AG10803 (cell line): ENCODE data around the gene RNF121.

Source experiments
- DNase-seq: peaks from one replicate; pipeline ENCODE4 v3.0.0; 2010; ENCODE audit warnings: low read depth
- H3K4me3 ChIP-seq: 2 replicates; pipeline ENCODE4 v1.5.1; 2011; ENCODE audit warnings: mild to moderate bottlenecking, low read length, control low read depth
- TF ChIP-seq, protein P1 (sequence below): conservative IDR thresholded peaks from 2 replicates; pipeline ENCODE4 v1.5.1; 2011; ENCODE audit warnings: mild to moderate bottlenecking, low read length, control low read depth, inconsistent platforms

The RNF121 gene

DNA sequence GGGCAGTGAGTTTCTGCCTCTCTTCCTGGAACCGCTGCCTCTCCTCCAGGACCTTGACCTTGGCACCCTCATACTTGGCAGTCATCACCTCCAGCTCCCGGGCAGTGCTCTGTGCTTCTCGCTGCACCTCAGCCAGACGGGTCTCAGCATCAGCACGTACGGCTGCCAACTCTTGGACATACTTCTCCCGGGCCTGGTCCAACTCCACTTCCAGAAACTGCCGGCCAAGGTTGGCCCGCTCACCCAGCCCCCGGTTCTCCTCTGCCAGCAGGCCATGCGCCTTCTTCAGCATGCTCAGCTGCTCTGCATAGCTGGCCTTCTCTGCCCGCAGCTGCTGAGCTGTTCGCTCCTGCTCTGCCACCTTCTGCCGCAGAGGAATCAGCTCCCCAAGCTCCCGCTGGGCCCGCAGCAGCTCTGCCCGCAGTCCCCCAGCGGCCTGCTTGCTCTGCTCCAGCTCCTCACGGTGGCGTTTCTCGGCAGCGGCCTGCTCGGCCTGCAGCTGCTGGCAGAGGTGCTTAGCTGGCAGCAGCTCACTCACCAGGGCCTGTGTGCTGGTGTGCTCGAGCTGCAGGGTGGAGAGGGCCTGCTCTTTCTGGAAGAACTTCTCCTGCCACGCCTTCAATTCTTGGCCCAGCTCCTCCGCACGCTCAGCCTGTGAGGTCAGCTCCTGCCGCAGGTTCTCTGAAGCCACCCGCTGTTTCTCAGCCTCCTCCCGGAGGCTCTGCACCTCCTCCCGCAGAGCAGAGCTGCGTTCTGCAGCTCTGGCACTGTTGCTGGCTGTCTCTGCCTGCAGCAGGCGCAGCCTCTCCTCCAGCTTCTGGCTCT is 84.3 kb downstream of the RNF121 start:
- DNase-seq, result peak; percentile 92
- H3K4me3 ChIP-seq, result no peak overlapping the region
- TF ChIP-seq, protein P1, sequence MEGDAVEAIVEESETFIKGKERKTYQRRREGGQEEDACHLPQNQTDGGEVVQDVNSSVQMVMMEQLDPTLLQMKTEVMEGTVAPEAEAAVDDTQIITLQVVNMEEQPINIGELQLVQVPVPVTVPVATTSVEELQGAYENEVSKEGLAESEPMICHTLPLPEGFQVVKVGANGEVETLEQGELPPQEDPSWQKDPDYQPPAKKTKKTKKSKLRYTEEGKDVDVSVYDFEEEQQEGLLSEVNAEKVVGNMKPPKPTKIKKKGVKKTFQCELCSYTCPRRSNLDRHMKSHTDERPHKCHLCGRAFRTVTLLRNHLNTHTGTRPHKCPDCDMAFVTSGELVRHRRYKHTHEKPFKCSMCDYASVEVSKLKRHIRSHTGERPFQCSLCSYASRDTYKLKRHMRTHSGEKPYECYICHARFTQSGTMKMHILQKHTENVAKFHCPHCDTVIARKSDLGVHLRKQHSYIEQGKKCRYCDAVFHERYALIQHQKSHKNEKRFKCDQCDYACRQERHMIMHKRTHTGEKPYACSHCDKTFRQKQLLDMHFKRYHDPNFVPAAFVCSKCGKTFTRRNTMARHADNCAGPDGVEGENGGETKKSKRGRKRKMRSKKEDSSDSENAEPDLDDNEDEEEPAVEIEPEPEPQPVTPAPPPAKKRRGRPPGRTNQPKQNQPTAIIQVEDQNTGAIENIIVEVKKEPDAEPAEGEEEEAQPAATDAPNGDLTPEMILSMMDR, result peak; percentile 28; the same call in 1 of the 2 replicates

DNA sequence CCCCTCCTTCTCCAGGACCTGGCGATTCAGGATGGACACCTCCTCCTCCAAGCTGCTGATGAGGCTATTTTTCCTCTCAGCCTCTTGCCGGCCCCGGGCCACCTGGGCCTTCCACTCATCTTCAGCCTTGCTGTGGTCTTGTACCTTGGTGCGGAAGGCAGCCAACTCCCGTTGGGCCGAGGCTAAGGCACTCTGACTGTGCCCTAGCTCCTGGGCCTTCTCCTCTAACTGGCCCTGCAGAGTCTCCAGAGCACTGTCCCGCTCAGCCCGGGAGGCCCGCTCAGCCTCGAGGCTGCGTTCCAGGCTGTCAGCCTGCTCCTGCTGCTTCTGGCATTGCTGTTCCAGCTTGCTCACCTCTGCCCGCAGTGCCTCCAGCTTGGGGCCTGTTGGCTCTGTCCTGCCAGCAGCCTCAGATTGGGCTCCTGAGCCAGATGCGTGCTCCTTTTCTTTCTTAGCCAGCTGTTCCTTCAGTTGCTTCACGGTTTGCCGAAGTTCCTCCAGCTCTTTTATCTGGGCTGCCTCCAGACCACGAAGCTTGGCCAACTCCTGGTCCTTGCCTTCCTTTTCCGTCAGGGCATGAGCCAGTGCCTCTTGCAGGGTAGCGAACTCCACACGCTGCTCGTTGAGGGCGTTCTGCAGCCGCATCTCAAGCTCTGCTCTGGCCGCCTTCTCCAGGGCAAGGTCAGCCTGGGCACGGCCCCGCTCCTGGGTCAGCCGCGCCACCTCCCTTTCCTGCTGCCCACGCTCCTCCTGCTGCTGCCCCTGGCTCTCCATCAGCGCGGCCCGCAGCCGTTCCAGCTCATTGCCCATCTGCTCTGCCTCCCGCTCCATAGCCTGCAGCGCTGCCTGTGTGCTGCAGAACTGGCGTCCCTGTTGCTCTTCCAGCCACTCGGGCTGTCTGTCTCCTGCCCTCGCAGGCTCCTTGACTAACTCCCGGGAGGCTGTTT is 85.2 kb downstream of the RNF121 start:
- TF ChIP-seq, protein P1, result no peak
- no peak overlapping the region for H3K4me3 ChIP-seq
- peak; percentile 73 for DNase-seq

DNA sequence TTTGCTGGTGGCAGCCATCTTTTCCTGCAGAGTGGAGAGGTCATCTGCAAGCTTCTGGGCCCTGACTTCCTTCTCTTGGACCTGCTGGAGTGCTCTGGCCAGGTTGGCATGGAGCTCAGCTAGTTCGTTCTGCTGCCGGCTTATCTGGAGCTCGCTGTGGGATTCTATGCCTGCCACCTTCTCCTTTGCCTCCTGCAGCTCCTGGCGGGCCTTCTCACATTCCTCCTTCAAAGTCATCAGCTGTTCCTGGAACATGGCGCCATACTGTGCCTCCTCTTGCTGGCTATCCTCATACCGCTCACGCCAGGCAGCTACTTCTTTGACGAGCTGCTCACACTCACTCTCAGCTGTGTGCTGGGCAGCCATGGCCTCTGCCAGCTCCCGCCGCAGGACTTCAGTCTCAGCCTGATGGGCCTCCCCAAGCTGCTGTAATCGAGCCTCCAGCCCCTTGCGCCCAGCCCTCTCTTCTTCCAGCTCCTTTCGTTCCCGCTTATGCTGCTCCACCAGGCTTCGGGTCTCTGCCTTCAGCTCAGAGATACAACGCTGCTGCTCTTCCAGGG is 86.0 kb downstream of the RNF121 start:
- no peak for DNase-seq
- TF ChIP-seq, protein P1, result no peak

DNA sequence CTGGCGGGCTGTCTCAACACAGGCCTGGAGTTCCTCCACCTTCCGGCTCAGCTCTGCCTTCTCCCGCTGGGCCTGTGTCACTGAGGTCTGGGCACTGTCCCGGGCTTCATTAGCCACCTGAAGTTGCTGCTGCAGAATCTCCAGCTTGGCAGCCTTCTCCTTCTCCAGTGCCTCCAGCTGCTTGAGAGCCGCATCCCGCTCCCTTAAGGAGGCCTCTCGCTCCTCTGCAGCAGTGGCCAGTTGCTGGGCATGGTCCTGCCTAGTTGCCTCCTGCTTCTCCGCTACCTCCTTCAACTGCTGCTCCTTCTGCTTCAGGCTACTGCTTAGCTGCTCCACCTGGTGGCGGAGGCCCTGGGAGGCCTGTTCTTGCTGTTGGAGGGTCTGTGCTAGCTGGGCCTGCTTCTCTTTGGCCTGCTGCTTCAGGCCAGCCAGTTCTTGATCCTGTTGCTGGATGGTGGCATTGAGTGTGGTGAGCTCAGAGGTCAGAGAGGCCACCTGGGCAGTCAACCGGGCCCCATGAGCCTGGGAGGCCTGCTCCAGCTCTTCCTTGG is 86.7 kb downstream of the RNF121 start:
- H3K4me3 ChIP-seq, result no peak overlapping the region
- DNase-seq, result no peak
- TF ChIP-seq, protein P1, result peak; percentile 42

More for the DNA sequence above, 86.0 kb downstream of the RNF121 start:
- H3K4me3 ChIP-seq, result no peak overlapping the region

DNA sequence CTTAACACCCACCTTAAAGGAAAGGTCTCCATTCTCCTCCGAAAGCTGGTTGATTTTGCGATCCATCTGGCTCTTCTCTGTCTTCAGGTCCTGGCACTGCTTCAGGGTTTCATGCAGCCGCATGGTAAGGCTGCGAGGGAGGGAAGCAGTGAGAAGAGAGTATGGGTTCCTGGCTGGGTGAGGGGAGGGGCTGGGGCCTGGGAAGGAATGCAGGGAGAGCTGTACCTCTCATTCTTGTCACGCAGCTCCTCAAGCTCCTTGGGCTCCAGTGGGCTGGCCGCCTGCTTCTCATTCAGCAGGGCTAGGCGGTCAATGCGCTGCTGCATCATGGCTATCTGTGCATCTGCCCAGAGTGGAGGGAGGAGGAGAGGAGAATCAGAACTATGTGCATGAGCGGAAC is 89.3 kb downstream of the RNF121 start:
- TF ChIP-seq, protein P1, result no peak
- no peak for DNase-seq
- no peak overlapping the region for H3K4me3 ChIP-seq

DNA sequence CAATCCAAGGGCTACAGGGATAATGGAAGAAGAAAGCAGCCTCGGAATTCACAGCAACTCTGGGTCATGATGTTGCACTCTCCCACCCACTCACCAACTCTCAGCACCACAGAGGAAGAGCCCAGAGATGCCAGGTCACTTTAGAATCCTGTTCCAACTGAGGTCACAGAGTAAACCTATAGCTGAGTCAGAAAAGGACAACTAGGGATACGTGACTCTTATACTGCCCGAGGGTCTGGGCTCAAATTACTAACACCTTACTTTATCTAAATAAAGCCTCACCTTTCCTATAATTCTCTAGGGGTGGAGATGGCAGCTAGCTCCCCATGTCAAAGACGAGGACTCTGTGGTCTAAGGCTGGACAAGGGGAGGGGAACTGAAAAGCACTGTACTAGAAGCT is 94.5 kb downstream of the RNF121 start:
- TF ChIP-seq, protein P1, result no peak
- no peak overlapping the region for H3K4me3 ChIP-seq
- no peak for DNase-seq
